HG03520 (cell line): ENCODE measurements around the gene MYCBP.
A peak's percentile ranks its signal among the peaks of the same experiment; 100 is the strongest.
"Not testable (repeated sequence)": the region's sequence is repeated elsewhere in the genome, so short reads cannot be mapped to it uniquely, and the experiment has no call there.

Experiments used
- ATAC-seq: cut with Tn5 transposase; IDR thresholded peaks from one replicate; pipeline ENCODE4 v1.9.1; 2021; ENCODE audit warnings: mild to moderate bottlenecking, moderate library complexity; ENCODE audit not compliant: unreplicated experiment

MYCBP gene

DNA sequence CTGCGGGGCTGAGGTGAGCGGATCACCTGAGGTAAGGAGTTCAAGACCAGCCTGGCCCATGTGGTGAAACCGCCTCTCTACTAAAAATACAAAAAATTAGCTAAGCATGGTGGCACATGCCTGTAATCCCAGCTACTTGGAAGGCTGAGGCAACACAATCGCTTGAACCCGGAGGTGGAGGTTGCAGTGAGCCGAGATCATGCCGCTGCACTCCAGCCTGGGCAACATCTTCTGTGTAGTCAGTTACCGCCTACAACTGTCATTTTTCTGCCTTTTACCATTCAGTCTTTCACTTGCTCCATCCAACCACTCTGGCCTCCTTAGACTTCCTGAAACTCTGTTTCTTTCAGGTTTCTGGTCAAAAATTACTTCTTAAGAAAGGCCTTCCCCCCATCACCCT is 2.2 kb downstream of the MYCBP start:
- ATAC-seq: no peak

DNA sequence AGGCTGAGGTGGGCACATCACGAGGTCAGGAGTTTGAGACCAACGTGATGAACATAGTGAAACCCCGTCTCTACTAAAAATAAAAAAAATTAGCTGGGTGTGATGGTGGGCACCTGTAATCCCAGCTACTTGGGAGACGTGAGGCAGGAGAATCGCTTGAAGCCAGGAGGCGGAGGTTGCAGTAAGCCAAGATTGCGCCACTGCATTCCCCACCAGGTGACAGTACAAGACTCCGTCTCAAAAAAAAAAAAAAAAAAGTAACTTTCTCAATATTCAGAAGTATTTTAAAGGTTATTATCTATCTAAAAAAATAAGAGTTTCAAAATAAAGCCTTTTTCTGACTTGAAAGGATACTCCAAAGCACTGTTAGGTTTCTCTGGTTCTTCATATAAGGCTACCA is 5.9 kb downstream of the MYCBP start:
- ATAC-seq: no peak

DNA sequence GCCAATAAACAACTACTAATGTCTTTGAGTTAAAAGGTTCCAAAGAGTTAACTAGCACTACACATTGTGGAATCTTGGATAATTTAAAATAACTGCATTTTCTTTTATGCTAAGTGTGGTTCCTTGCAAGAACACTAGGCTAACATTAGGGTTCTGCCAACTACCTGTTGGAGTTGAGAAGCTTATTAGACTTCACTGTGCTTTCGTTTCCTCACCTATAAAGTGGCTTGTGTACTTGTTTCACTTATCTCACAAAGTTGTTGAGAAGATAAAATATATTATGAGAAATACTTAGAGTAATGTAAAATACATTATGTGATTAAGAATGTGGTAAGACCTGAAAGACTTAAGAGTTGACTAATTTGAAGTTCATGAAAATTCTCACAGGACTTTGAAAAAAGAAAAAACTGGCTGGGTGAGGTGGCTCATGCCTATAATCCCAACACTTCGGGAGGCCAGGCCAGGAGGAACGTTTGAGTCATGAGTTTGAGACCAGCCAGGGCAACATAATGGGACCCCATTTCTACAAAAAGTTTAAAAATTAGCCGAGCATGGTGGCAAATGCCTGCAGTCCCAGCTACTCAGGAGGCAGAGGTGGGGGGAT is 7.9 kb downstream of the MYCBP start:
- ATAC-seq: no peak

DNA sequence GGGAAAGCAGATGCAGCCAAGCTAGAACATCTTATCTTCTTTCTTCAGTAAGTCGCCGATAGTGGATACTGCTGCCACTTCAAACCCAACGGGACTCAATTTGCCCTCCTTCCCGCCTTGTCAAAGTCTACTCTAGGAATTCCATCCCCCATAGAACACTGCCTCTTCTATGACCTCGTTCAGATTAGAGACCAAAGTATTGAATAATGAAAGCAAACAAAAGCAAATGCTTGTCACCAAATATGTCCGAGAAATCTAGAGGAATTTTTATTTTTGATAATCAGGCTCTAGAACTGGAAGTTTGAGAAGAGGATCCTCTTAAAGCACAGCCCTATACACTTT is 12.7 kb downstream of the MYCBP start:
- no peak for ATAC-seq

DNA sequence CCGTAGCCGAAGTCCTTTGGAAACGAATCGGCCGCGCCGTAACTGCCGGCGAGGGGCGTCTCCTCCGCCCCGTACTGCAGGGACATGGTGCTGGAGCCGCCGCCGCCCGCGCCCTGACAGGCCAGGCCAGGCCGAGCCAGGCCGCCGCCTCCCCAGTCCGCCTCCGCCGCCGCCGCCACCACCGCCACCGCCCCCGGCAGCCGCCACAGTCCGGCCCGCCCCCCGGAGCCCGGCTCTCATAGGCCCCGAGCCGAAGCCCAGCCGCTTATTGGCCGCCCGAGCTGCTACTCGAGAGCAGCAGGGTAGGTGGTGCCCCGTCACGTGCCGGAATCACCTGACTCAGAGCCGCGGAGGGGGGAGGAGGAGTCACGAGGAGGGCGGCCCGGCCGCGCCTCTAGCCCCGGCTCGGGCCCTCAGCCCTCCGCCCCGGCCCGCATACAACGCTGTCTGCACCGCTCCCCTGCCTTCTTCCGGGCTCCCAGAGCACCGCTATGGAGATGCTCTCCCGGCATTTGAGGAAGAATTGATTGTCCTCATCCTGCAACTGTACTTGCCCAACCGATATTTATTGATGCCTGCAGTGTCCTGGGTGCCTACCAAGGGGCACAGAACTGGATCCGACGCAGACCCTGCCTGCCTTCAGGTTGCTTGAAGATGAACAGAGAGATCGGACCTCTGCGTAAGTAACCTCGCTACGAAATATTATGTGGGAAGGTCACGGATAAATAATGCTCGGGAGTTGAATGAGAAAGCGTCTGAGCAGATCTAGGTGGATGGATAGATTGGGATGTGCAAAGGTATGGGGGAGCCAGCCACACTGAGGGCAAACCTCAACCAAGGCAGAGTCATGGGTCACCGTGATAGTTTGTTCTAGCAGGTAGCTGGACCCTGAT is 13.3 kb downstream of the MYCBP start, which contains the start of gene RRAGC:
RRAGC (minus strand) TSS at position 212 of the 893 bp plus-strand sequence; CDS start at position 86, 126 bp downstream.
- ATAC-seq: peak; percentile 91

DNA sequence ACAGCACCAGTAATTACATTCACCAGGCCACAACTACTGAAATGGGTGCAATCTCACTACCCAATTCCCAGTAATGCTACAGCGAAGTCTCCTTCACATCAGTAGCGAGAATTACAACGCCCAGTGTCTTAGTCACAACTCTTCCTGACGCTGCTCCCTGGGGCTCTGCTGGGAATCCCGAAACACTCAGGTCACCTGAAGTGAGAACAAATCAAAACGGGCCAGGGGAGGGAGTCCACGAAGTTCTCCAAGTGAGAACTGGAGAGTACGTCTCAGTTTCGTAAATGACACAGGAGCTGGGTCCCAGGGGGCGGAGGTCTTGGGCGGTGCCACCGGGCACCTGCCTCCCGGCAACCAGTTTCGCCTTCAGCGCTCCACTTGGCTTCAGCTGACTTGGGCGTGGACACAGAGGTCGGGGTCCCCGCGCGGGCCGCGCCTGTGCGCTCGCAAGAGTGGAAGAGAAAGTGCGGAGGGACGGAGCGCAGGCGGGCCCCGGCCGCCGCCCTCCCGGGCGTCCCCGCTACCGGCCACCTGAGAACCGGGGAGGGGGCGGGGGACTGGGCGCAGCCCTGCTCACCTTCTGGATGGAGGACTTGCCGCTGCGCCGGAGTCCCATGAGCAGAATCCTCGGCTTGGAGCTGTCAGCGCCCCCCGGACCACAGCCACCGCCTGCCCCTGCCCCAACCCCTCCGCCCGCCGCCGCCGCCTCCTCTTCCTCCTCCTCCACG is 14.2 kb downstream of the MYCBP start:
- peak; percentile 21 for ATAC-seq

DNA sequence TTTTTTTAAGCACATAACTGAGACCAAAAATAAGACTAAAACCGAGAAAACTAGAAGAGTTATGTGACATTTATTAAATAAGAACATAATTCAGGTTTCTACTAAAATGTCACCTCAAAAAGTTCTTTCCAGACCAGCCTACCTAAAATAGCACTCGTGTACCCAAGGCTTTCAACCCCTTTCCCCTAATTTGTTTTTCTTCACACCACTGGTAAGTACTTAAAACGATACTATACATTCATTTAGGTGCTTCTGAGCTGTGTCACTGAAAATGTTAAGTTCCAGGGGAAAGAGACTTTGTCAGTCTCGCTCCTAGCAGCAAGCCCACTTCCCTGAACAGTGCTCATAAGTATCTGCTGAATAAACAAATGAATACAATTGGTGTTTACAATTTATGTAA is 20.4 kb downstream of the MYCBP start:
- no peak for ATAC-seq

DNA sequence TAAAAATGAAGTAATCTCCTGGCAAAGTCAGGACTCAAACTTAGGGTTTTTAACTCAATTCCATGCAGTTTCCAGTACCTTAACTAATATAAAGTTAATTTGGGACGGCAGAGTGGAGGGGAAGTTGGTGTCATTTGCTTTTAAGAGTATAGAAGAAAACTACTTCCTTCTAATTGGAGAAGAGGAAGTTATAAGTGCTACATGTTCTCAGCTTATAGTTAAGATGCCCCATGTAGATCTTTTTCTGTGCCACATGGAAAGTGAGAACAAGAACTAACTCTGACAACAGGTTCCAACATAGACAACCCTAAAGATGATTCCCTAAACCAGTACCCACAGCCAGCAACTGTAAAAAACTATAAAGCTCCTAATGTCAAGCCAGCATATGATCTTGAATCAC is 25.1 kb downstream of the MYCBP start:
- no peak for ATAC-seq

DNA sequence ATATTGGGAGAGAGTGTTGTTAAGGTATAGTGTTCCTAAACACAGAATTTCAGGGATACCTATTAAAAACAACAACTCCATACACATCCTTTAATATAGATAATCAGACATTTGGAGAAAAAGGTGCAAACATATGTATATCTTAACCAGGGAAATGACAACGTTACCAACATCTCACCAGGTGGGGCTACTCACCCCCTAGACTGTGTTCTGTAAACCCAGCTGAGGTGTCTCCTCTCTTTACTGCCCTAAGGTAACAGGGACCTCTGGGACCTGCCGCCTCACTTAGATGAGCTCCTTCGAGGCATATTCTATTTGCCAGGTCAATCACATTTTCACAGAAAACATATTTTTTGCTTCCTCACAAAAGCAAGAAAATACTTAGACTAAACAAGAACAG is 26.9 kb downstream of the MYCBP start:
- ATAC-seq: no peak

DNA sequence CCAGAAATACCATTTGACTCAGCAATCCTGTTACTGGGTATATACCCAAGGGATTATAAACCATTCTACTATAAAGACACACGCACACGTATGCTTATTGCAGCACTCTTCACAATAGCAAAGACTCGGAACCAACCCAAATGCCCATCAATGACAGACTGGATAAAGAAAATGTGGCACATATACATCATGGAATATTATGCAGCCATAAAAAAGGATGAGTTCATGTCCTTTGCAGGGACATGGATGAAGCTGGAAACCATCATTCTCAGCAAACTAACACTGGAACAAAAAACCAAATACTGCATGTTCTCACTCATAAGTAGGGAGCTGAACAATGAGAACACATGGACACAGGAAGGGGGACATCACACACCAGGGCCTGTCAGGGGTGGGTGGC is 28.1 kb downstream of the MYCBP start:
- not testable (repeated sequence) for ATAC-seq

DNA sequence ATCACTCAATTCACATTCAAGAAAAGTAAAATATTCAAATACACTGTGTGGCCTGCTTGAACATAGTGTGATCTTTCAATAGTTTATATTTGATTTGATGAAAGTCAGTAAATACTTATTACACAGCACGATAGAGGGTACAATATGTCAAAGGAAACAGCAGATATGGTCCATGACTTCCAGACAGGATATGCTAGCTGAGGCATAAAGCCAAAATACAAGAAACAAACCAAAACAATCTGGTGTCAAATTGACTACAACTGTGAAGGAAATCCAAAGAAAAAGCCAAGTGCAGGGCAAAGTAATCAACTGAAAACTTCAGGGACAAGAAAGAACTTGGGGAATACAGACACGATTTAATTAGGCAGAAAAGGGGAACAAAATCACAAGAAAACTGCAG is 32.9 kb downstream of the MYCBP start:
- ATAC-seq: no peak

DNA sequence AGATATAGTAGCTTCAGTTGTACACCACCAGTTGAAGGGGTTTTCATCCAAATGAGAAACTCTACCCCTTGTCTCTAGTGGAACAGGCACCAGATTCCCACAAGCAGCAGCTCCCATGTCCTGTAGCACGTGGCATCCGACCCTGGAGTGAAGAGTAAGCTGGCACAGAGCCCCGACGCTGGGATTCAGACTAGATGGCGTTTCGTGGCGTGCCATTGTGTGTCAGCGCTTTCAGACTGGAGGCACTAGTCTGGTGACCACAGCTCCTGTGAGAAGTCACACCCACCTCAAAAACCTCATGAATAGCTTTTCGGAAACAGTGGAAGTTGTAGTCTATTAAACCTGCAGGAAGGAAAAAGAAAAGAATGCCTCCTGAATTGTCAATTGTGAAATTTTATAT is 33.8 kb downstream of the MYCBP start:
- ATAC-seq: no peak

DNA sequence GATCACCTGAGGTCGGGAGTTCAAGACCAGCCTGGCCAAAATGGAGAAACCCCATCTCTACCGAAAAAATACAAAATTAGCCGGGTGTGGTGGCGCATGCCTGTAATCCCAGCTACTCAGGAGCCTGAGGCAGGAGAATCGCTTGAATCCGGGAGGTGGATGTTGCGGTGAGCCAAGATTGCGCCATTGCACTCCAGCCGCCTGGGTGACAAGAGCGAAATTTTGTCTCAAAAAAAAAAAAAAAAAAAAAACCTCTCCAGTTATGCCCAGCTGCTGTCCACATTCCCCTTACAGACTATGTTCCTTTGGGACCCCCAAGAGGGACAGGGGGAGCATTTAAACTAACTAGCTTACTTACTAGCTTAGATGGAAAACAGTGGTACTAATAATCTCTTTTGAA is 36.8 kb downstream of the MYCBP start:
- ATAC-seq: not testable (repeated sequence)

DNA sequence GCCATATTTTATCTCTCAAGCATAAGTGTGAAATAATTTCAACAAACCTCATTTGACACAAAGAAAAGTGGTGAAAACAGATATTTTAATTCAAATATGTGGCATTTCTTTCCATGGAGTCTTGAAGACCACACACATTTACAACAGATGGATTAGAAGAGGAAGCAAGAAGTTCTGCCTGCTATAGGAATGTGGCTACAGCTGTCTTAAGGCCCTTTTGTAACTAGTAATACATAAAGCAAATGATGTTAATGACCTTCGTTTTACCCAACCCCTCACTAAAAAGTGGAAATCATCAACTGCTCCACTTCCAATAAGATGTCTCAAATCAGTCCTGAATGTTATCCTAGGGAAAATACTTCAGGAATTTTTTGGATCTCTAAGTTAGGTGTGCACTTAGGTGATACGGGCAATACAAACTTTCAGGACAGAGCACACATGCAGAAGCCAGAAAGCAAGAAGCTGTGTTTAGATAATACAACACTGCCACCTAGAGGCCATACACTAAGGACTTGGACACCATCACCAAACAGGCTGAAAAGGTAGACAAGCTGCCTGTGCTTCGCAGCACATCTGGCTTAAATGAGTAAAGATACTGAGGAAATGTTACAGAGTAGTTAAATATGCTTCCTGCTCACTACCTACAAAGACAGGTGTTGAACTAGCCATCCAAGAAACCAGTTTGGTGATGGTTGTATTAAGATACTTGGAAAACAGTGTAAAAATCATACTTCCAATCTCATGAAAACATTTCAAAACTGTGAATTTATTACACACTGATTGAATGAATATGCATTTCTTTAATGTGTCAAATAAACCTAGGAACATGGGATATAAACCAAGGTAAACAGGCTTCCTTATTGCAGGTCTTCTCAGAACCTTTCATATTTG is 38.0 kb downstream of the MYCBP start:
- no peak for ATAC-seq

DNA sequence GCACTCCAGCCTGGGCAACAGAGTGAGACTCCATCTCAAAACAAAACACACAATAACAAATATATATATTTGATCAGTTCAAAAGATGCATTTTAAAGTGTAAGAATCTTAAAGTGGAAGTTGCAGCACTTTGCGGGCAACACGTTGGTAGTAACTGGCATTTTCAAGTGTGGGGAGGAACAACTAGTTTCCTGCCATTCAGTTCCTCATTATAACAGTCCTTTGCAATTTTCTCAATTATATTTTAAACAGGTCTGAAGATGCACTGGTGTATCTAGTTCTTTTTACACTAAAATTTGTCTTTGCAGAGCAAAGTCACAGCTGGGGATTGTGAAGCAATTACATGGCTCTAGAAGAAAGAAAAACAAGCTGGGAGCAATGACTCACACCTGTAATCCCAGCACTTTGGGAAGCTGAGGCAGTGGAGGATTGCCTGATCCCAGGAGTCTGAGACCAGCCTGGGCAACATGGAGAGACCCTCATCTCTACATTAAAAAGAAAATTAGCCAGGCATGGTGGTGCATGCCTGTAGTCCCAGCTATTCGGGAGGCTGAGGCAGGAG is 38.8 kb downstream of the MYCBP start:
- no peak for ATAC-seq

DNA sequence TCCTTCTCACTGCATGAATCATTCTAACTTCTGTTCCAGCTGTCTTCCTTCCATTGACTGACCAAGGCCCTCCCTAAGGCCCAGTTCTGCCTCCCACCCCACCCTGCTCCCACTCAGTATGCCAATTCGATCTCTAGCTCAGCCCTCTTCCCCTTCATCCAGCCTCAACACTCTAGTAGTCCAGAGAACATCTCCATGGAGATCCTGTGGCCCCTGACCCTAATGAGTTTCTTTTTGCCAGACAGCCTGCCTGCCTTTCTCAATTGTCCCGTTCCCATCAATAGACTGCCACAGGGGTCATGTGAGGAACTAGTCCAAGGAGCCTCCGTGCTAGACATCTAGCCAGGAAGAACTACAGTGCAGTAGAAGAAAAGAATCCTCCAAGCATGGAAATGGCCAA is 40.0 kb downstream of the MYCBP start:
- no peak for ATAC-seq

DNA sequence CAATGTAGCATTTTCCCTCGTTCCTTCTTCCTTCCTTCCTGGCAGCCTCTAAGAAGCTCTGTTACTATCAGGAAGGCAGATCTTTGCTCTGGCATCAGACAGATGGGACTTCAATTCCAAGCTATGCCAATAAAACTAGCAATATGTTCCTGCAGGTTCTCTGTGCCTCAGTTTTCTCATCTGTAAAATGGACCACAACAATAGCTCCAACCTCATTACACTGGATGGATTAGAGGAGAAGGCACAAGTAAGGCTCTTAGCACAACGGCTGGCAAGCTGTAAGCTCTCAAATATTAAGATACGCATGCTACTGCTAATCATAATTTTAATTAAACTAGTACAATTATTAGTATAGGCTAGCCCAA is 40.8 kb downstream of the MYCBP start:
- no peak for ATAC-seq

DNA sequence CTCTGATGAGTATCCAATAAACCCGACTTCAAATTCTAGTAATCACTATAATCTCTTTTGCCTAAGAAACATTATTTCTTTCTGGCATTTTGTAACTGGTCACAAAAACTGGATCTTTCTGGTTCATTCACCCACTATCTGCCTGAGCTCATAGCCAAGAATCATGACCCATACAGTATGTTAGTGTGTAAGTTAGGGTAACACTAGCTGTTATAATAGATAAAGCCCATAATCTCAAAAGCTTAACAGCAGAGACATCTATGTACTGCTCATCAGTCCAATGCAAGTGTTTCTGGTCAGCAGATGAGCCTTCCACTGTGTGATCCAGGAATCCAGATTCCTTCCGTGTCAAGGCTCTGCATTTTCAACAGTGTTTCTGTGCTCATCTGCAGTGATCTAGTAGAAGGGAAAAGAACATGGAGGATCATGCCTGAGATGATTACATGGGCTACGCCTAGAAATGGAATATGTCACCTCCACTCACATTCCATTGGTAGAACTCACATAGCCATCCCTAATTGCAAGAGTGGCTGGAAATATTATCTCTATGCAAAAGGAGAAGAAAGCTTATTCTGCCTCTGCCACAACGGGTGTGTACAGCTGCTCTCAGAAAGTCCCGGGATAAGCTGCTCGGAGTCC is 41.3 kb downstream of the MYCBP start:
- no peak for ATAC-seq

DNA sequence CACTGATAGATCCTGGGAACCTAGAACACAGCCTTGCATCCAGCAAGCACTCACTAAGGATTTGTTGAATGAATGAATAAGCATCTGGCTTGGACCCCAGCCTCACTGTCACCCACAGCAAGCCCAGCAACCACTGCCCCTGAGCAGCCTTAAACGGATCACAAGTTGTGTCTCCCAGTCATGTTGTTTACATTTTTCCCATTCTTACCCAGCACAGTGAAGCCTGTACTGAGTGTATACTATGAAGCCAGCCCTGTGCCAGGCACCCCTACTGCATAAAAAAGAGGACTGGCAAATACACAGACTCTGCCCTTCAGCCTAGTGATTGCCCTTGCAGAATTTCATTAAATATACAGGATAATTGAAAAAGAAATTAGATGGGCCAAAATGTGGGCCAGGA is 43.8 kb downstream of the MYCBP start:
- ATAC-seq: no peak

DNA sequence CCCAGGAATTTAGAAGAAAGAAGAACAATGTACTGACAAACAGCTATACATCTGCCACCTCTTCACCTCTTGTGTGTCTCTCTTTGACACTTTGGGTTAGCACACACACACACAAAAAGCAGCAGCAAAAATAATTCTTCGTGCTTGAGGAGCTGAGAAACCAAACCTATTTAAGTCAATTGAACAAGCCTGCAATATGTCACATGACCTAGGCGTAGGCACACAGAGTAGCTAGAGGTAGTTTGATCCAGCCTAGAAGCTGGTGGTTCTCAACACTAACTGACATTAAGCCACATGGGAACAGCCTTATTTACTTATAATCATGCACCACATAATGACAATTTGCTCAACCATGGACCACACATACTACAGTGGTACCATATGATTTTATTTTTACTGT is 45.8 kb downstream of the MYCBP start:
- no peak for ATAC-seq
